HG03135 (cell line): ENCODE measurements around the gene ICAM2.
A peak's percentile ranks its signal among the peaks of the same experiment; 100 is the strongest.

Source experiments
- ATAC-seq: cut with Tn5 transposase; IDR thresholded peaks from one replicate; pipeline ENCODE4 v1.9.1; 2021; ENCODE audit warnings: mild to moderate bottlenecking, moderate library complexity; ENCODE audit not compliant: unreplicated experiment

The ICAM2 gene

GRCh38 chr17:64045176-64045575 lies 24.7 kb upstream of the ICAM2 start:
- ATAC-seq = no peak

GRCh38 chr17:64042700-64043485 lies 22.5 kb upstream of the ICAM2 start:
- no peak for ATAC-seq

- no peak for ATAC-seq
Measured at GRCh38 chr17:64041912-64042311, 21.5 kb upstream of the ICAM2 start.

- ATAC-seq = no peak
Measured at GRCh38 chr17:64040206-64040605, 19.8 kb upstream of the ICAM2 start.

GRCh38 chr17:64039106-64039400 lies 18.6 kb upstream of the ICAM2 start:
- no peak for ATAC-seq

GRCh38 chr17:64038331-64039105 lies 18.1 kb upstream of the ICAM2 start:
- no peak for ATAC-seq

GRCh38 chr17:64037802-64038201 lies 17.4 kb upstream of the ICAM2 start:
- ATAC-seq = no peak

GRCh38 chr17:64037180-64037579 lies 16.7 kb upstream of the ICAM2 start:
- ATAC-seq = no peak

- ATAC-seq = no peak
Measured at GRCh38 chr17:64036198-64036922, 15.9 kb upstream of the ICAM2 start.

GRCh38 chr17:64032081-64032480 lies 11.6 kb upstream of the ICAM2 start:
- no peak for ATAC-seq

GRCh38 chr17:64028874-64029464 lies 8.5 kb upstream of the ICAM2 start:
- ATAC-seq = no peak

GRCh38 chr17:64025732-64026294 lies 5.4 kb upstream of the ICAM2 start:
- peak; percentile 57 for ATAC-seq

GRCh38 chr17:64024781-64025731 lies 4.6 kb upstream of the ICAM2 start:
- no peak for ATAC-seq

- no peak for ATAC-seq
Measured at GRCh38 chr17:64024215-64024654, 3.8 kb upstream of the ICAM2 start.

GRCh38 chr17:64022611-64023063 lies 2.2 kb upstream of the ICAM2 start:
- no peak for ATAC-seq

- peak; percentile 20 for ATAC-seq
Measured at GRCh38 chr17:64019551-64019961, 877 bp downstream of the ICAM2 start.

- ATAC-seq = no peak
Measured at GRCh38 chr17:64017381-64017980, 3.0 kb downstream of the ICAM2 start.

GRCh38 chr17:64016974-64017373 lies 3.5 kb downstream of the ICAM2 start:
- no peak for ATAC-seq

- no peak for ATAC-seq
Measured at GRCh38 chr17:64016231-64016784, 4.1 kb downstream of the ICAM2 start.
